A673 (cell line): ENCODE results near the gene RFTN1.

Experiments
- EZH2 ChIP-seq: fragments of 200-600 bp; sonication (generic); IDR thresholded peaks from 2 replicates; pipeline ENCODE4 v1.6.1; 2017; ENCODE audit warnings: borderline replicate concordance, low read depth, mild to moderate bottlenecking, mixed read lengths, antibody characterized with exemption, low read length; ENCODE audit not compliant: poor library complexity, severe bottlenecking
- TF ChIP-seq, protein P1 (sequence below): fragments of 300-800, 200-600 bp; sonication (generic); conservative IDR thresholded peaks from 2 replicates; pipeline ENCODE4 v1.5.1; 2017; ENCODE audit warnings: low read depth, mild to moderate bottlenecking, antibody characterized with exemption, low read length, moderate library complexity, mixed read lengths

DNA sequence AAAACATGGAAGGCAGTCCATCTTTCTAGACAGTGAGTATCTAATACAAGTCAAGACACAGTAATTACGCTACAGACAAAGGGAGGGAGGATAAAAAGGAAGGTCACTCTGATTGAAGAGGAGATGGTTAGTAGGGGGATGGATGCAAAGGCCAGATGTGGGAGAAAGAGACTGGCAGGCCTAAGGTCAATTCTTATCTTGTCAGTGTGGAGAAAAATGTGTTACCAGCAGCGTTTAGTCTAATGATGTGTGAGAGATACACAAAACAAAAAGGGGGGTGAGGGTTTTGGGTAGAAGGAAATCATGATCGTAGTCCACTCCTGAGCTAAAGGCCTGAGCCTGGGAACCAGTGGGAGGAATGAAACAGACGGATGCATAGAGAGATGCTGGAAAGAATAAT is 46.7 kb downstream of the RFTN1 start:
- TF ChIP-seq, protein P1, sequence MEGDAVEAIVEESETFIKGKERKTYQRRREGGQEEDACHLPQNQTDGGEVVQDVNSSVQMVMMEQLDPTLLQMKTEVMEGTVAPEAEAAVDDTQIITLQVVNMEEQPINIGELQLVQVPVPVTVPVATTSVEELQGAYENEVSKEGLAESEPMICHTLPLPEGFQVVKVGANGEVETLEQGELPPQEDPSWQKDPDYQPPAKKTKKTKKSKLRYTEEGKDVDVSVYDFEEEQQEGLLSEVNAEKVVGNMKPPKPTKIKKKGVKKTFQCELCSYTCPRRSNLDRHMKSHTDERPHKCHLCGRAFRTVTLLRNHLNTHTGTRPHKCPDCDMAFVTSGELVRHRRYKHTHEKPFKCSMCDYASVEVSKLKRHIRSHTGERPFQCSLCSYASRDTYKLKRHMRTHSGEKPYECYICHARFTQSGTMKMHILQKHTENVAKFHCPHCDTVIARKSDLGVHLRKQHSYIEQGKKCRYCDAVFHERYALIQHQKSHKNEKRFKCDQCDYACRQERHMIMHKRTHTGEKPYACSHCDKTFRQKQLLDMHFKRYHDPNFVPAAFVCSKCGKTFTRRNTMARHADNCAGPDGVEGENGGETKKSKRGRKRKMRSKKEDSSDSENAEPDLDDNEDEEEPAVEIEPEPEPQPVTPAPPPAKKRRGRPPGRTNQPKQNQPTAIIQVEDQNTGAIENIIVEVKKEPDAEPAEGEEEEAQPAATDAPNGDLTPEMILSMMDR: no peak
- no peak for TF ChIP-seq EZH2
